HG03439 (cell line): ENCODE results near the gene ZNF282.
"Not testable (repeated sequence)": the region's sequence is repeated elsewhere in the genome, so short reads cannot be mapped to it uniquely, and the experiment has no call there.

Experiments used
- ATAC-seq: cut with Tn5 transposase; IDR thresholded peaks from one replicate; pipeline ENCODE4 v1.9.1; 2021; ENCODE audit warnings: mild to moderate bottlenecking, moderate library complexity; ENCODE audit not compliant: unreplicated experiment

ZNF282 gene

GRCh38 chr7:149253665-149254064, 58.3 kb downstream of the ZNF282 start:
- ATAC-seq = no peak

DNA sequence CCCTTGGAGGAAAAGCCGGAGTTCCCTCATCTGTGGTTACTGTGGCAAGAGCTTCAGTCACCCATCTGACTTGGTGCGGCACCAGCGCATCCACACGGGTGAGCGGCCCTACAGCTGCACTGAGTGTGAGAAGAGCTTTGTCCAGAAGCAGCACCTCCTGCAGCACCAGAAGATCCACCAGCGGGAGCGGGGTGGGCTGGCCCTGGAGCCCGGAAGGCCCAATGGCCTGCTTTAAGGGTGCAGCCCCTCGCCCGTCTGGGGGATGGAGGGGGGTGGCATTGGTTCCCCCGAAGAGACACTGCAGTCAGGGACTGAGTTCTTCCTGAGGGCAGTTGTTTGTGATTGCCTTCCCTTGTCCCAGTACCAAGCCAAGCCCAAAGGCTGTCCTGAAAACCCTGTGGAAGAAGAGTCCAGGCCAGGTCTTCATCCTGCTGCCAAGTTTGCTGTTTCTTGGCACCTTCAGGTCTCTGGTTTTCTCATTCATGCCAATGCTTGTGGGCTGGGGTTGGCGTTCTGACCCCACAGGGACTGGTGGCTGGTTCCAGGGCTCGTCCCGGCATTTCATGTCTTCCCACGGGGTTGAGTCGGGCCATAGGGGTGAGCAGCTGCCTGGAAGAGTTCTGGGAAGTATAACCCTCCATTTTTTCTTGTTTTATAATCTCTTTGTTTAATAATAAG, 59.0 kb downstream of the ZNF282 start:
- no peak for ATAC-seq

DNA sequence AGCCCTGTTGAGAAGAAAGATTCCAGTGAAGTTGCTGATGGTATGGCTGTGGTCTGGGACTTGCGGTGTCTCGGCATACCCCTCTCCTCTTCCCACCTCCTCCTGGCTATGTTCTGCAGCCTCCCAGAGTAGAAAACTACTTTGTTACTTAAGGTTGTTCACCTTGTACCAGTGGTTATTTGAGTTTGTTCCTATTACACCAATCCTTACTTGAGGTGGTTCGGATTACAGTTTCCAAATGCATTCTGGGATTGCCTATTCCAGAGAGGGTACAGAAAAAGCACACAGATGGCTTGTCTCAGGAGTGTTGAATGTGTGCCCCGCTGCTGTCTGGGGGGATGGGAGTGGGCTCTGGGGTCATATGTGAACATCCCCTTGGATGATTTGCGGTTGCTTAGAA, 59.8 kb downstream of the ZNF282 start:
- ATAC-seq = no peak

GRCh38 chr7:149256568-149256967, 61.2 kb downstream of the ZNF282 start:
- no peak for ATAC-seq

DNA sequence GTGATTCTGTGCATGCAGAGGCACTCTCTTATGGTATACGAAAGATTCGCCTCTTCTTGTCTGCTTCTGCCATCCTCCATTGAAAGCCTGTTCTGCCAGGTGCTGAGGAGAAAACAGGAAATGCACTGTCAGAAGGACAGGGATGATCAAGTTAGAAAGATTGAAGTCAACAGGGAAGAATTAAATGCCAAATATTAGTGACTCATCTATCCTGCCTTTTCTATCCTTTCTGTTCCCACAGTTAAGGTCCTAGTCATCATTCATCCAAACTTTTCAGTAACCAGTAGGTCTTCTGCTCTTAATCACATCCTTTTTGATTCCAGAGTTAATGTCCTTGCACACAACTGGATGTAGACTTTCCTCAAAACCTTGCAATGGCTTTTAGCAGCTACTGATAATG, 61.8 kb downstream of the ZNF282 start:
- ATAC-seq = no peak

DNA sequence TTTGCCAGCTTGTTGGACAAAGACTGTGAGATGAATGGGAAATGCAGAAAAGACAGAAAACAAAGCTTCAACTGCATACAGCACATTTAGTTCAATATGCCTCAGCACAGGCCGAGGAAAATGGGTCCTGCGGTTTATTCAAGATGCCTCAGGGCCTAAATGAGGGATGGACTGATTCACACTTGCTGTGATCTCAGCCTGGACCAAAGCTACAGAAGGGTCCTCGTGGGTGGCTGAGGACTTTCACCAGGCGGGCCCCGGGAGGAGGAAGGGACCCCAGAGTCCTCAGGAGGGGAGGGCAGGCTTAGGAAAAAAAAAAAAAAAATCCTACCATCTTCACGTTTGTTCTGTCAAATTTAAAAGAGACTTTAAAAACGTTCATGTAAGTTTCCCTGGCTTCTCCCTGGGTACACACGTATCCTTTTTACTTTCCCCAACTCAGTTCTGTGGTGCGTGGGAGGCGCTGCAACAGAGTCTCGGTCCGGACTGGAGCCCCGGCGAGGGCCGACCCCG, 66.0 kb downstream of the ZNF282 start:
- no peak for ATAC-seq

DNA sequence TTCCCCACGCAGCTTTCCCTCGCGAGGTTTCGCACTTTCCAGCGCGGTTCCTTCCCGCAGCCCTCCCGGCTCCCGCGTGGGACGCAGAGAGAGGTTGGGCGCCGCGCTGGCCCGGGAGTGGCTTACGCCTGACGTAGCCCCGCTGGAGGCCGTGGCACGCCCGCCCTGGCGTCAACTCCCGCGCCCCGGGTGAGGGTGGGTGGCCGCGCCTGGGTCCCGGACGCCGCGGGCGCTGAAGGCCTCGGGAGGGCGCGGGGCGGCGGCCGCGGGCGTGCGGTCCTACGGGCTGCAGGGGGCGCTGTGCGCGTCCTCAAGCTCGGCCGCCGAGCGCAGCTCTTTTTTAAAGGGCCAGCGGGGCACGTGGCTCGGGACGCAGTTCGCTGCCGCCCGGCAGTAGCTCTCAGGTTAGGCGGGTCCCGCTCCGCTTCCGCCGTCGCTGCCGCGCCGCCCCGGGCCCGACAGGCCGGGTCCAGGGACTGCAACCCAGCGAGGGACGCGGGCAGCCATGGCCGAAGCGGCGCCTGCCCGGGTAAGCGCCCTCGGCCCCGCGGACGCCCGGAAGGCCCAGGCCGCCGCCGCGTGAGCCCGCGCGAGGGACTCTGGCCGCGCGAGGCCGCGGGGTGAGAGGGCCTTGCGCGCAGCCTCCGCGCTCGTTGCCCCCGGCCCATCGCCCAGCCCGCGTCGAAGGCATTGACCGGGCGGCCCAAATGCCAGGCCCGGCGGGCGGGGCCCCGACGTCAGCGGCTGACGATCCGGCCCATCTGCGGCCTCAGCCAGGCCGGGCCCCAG, 66.7 kb downstream of the ZNF282 start, which contains the start of gene ZNF783:
ZNF783 (plus strand) TSS at position 368 of the 789 bp plus-strand sequence; CDS start at position 506, 138 bp downstream.
- peak; percentile 87 for ATAC-seq

DNA sequence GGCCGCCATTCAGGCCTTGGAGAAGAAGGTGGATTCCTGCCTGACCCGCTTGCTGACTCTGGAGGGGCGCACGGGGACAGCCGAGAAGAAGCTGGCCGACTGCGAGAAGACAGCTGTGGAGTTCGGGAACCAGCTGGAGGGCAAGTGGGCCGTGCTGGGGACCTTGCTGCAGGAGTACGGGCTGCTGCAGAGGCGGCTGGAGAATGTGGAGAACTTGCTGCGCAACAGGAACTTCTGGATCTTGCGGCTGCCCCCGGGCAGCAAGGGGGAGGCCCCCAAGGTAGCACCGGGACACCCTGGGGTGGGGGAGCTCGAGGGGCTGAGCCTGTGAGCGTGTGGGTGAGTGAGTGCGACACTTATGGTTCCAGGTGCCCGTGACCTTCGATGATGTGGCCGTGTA, 71.1 kb downstream of the ZNF282 start:
- no peak for ATAC-seq

DNA sequence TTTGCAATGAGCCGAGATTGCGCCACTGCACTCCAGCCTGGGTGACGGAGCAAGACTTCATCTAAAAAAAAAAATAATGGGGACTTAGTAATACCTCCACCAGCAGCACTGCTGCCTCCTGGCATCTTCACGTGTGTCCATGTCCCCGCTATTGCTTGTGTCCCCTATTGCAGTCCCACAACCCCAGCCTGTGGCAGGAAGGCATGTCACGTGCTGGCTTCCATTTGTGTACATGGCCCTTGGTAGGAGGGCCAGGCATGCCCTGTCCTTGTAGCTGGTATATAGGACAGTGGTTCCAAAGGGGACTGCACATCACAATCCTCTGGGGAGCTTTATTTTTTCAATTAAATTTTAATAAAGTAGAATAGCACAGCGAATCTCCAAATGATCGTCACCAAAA, 72.4 kb downstream of the ZNF282 start:
- no peak for ATAC-seq

- ATAC-seq = not testable (repeated sequence)
These were observed 79.1 kb downstream of the ZNF282 start for GRCh38 chr7:149274424-149274823.
